HEK293 (cell line): Measurements from ENCODE around the gene SFMBT2.

Source experiments
- CTCF ChIA-PET: fragments of 350-600 bp; formaldehyde crosslinking; extraction: SDS; loops from one replicate; lab custom pipeline; 2021; ENCODE audit warnings: antibody characterized with exemption; lab: Yijun Ruan, JAX
- POLR2A ChIA-PET: fragments of 300-600 bp; formaldehyde crosslinking; extraction: SDS; loops from one replicate; lab custom pipeline; 2020; ENCODE audit warnings: antibody characterized with exemption, inconsistent platforms; lab: Yijun Ruan, JAX
- H3K27ac ChIP-seq: fragments of 200-500 bp; sonication (Bioruptor generic); 2 replicates; pipeline ENCODE4 v1.5.1; 2014; ENCODE audit warnings: low read depth, low read length, control low read depth, inconsistent platforms; ENCODE audit errors: extremely low read depth
- H3K36me3 ChIP-seq, 2 experiments: fragments of 200-500 bp in 1 of 2; sonication (Bioruptor generic) in 1 of 2; 1 replicate in 1 of 2; 2 replicates in 1 of 2; pipeline ENCODE4 v1.5.1; 2014 to 2017; ENCODE audit warnings: inconsistent platforms in 2 of 2, low read length in 2 of 2; ENCODE audit not compliant: control insufficient read depth in 2 of 2, insufficient read depth in 1 of 2
- H3K4me1 ChIP-seq: fragments of 200-500 bp; sonication (Bioruptor generic); 2 replicates; pipeline ENCODE4 v1.5.1; 2014; ENCODE audit warnings: mild to moderate bottlenecking, low read length, inconsistent platforms; ENCODE audit not compliant: control insufficient read depth, insufficient read depth
- H3K4me3 ChIP-seq: 2 replicates; pipeline ENCODE4 v1.5.1; 2011; ENCODE audit warnings: low read depth, mild to moderate bottlenecking, control low read depth, low read length, moderate library complexity
- H3K9me3 ChIP-seq: fragments of 200-500 bp; sonication (Bioruptor generic); 2 replicates; pipeline ENCODE4 v1.5.1; 2014; ENCODE audit warnings: low read depth, low read length, inconsistent platforms; ENCODE audit not compliant: control insufficient read depth, insufficient read depth
- BCL11A ChIP-seq: fragments of 450-650 bp; formaldehyde crosslinking; IDR thresholded peaks from 2 replicates; pipeline ENCODE4 v1.5.1; 2016; ENCODE audit warnings: low read depth, missing biosample characterization, missing genetic modification characterization
- GLIS1 ChIP-seq: fragments of 450-650 bp; formaldehyde crosslinking; IDR thresholded peaks from 2 replicates; pipeline ENCODE4 v1.5.1; 2016; ENCODE audit warnings: missing biosample characterization, missing genetic modification characterization
- KLF10 ChIP-seq: fragments of 450-650 bp; IDR thresholded peaks from 2 replicates; pipeline ENCODE4 v1.5.1; 2018; ENCODE audit warnings: missing biosample characterization, mild to moderate bottlenecking, missing genetic modification characterization
- KLF17 ChIP-seq: fragments of 450-650 bp; formaldehyde crosslinking; IDR thresholded peaks from 2 replicates; pipeline ENCODE4 v1.5.1; 2016; ENCODE audit warnings: missing biosample characterization, missing genetic modification characterization
- KLF8 ChIP-seq: fragments of 450-650 bp; formaldehyde crosslinking; IDR thresholded peaks from 2 replicates; pipeline ENCODE4 v1.5.1; 2016; ENCODE audit warnings: missing biosample characterization, missing genetic modification characterization
- REST ChIP-seq: fragments of 450-650 bp; formaldehyde crosslinking; IDR thresholded peaks from 2 replicates; pipeline ENCODE4 v1.5.1; 2016; ENCODE audit warnings: missing biosample characterization, missing genetic modification characterization
- TCF7L2 ChIP-seq: IDR thresholded peaks from 2 replicates; pipeline ENCODE4 v1.6.1; 2011; ENCODE audit warnings: low read depth, mild to moderate bottlenecking, inconsistent platforms, low read length, moderate library complexity, borderline replicate concordance
- TRIM28 ChIP-seq: IDR thresholded peaks from 2 replicates; pipeline ENCODE4 v1.6.1; 2011; ENCODE audit warnings: low read length, control low read depth, borderline replicate concordance
- ZBTB21 ChIP-seq: fragments of 450-650 bp; formaldehyde crosslinking; IDR thresholded peaks from 2 replicates; pipeline ENCODE4 v1.5.1; 2017; ENCODE audit warnings: missing biosample characterization, missing genetic modification characterization
- ZEB2 ChIP-seq: fragments of 450-650 bp; formaldehyde crosslinking; IDR thresholded peaks from 2 replicates; pipeline ENCODE4 v1.5.1; 2016; ENCODE audit warnings: missing biosample characterization, missing genetic modification characterization
- ZFHX2 ChIP-seq: fragments of 450-650 bp; formaldehyde crosslinking; conservative IDR thresholded peaks from 2 replicates; pipeline ENCODE4 v1.5.1; 2016; ENCODE audit warnings: missing biosample characterization, missing genetic modification characterization
- ZNF10 ChIP-seq: fragments of 450-650 bp; formaldehyde crosslinking; IDR thresholded peaks from 2 replicates; pipeline ENCODE4 v1.5.1; 2017; ENCODE audit warnings: missing biosample characterization, missing genetic modification characterization
- ZNF112 ChIP-seq: fragments of 450-650 bp; formaldehyde crosslinking; IDR thresholded peaks from 2 replicates; pipeline ENCODE4 v1.5.0; 2017; ENCODE audit warnings: missing biosample characterization, missing genetic modification characterization
- ZNF175 ChIP-seq: fragments of 450-650 bp; formaldehyde crosslinking; IDR thresholded peaks from 2 replicates; pipeline ENCODE4 v1.5.1; 2016; ENCODE audit warnings: missing biosample characterization, missing genetic modification characterization
- ZNF18 ChIP-seq: fragments of 450-650 bp; formaldehyde crosslinking; IDR thresholded peaks from 2 replicates; pipeline ENCODE4 v1.5.1; 2016; ENCODE audit warnings: missing biosample characterization, missing genetic modification characterization
- ZNF24 ChIP-seq: fragments of 450-650 bp; formaldehyde crosslinking; IDR thresholded peaks from 2 replicates; pipeline ENCODE4 v1.5.1; 2016; ENCODE audit warnings: missing biosample characterization, missing genetic modification characterization
- ZNF266 ChIP-seq: fragments of 450-650 bp; formaldehyde crosslinking; IDR thresholded peaks from 2 replicates; pipeline ENCODE4 v1.5.1; 2016; ENCODE audit warnings: missing biosample characterization, missing genetic modification characterization, low read depth
- ZNF280C ChIP-seq: fragments of 450-650 bp; formaldehyde crosslinking; IDR thresholded peaks from 2 replicates; pipeline ENCODE4 v1.5.1; 2016; ENCODE audit warnings: missing biosample characterization, missing genetic modification characterization
- ZNF302 ChIP-seq: fragments of 450-650 bp; formaldehyde crosslinking; IDR thresholded peaks from 2 replicates; pipeline ENCODE4 v1.5.1; 2016; ENCODE audit warnings: missing biosample characterization, missing genetic modification characterization, low read depth
- ZNF398 ChIP-seq: fragments of 450-650 bp; formaldehyde crosslinking; IDR thresholded peaks from 2 replicates; pipeline ENCODE4 v1.5.1; 2017; ENCODE audit warnings: missing biosample characterization, missing genetic modification characterization
- ZNF548 ChIP-seq: fragments of 450-650 bp; formaldehyde crosslinking; IDR thresholded peaks from 2 replicates; pipeline ENCODE4 v1.5.1; 2016; ENCODE audit warnings: missing biosample characterization, missing genetic modification characterization
- ZNF560 ChIP-seq: fragments of 450-650 bp; formaldehyde crosslinking; IDR thresholded peaks from 2 replicates; pipeline ENCODE4 v1.5.1; 2017; ENCODE audit warnings: missing biosample characterization, missing genetic modification characterization, borderline replicate concordance
- ZNF561 ChIP-seq: fragments of 450-650 bp; IDR thresholded peaks from 2 replicates; pipeline ENCODE4 v1.5.1; 2018; ENCODE audit warnings: missing biosample characterization, missing genetic modification characterization, borderline replicate concordance
- ZNF580 ChIP-seq: fragments of 450-650 bp; formaldehyde crosslinking; IDR thresholded peaks from 2 replicates; pipeline ENCODE4 v1.5.1; 2016; ENCODE audit warnings: missing biosample characterization, missing genetic modification characterization
- ZNF670 ChIP-seq: fragments of 450-650 bp; formaldehyde crosslinking; IDR thresholded peaks from 2 replicates; pipeline ENCODE4 v1.5.1; 2016; ENCODE audit warnings: missing biosample characterization, missing genetic modification characterization, low read depth
- ZNF768 ChIP-seq: fragments of 450-650 bp; formaldehyde crosslinking; IDR thresholded peaks from 2 replicates; pipeline ENCODE4 v1.5.1; 2018; ENCODE audit warnings: missing biosample characterization, mild to moderate bottlenecking, missing genetic modification characterization
- ZNF830 ChIP-seq: fragments of 450-650 bp; IDR thresholded peaks from 2 replicates; pipeline ENCODE4 v1.5.0; 2018; ENCODE audit warnings: missing biosample characterization, missing genetic modification characterization, low read depth, mild to moderate bottlenecking, moderate library complexity

SFMBT2 gene

GRCh38 chr10:7288060-7288690 lies 122.7 kb downstream of the SFMBT2 start:
- ChIA-PET POLR2A (no interaction called here), CTCF (no interaction called here)
- no peak overlapping the region for H3K27ac ChIP-seq
- peaks cover 19% of the 10 kb centered on the region; the same call in 1 of the 2 replicates for H3K4me1 ChIP-seq
- peaks cover 0 to 2% of the 10 kb centered on the region in 2 experiments; a peak in 1 of 3 replicates for H3K36me3 ChIP-seq
- H3K9me3 ChIP-seq, result no peaks in the 10 kb centered on the region
- no peak overlapping the region for H3K4me3 ChIP-seq
- TF ChIP-seq ZNF24, result no peak
- no peak for TF ChIP-seq KLF8 (tag by site-specific recombination)
- TF ChIP-seq ZNF10 (tag by site-specific recombination), result no peak
- no peak for TF ChIP-seq ZFHX2 (tag by site-specific recombination)
- TF ChIP-seq KLF17 (tag by site-specific recombination), result no peak
- TF ChIP-seq ZBTB21 (tag by site-specific recombination), result no peak
- TF ChIP-seq GLIS1, result no peak
- no peak for TF ChIP-seq ZNF670 (tag by site-specific recombination)
- TF ChIP-seq ZNF580 (tag by site-specific recombination), result no peak
- no peak for TF ChIP-seq ZNF768 (tag by site-specific recombination)
- no peak for TF ChIP-seq ZNF548 (tag by site-specific recombination)
- TF ChIP-seq ZNF561, result no peak
- no peak for TF ChIP-seq KLF10 (tag by site-specific recombination)
- no peak for TF ChIP-seq REST (tag by site-specific recombination)
- no peak for TF ChIP-seq ZNF266 (tag by site-specific recombination)
- TF ChIP-seq ZNF302, result no peak
- TF ChIP-seq ZEB2 (tag by site-specific recombination), result no peak
- TF ChIP-seq ZNF398 (tag by site-specific recombination), result no peak
- TF ChIP-seq, all 188 proteins: peak for 0

- H3K4me3 ChIP-seq, result no peak overlapping the region
- H3K27ac ChIP-seq, result no peak overlapping the region
- POLR2A ChIA-PET, result no interaction called here
- H3K36me3 ChIP-seq, result peaks cover 0 to 3% of the 10 kb centered on the region in 2 experiments; a peak in 1 of 3 replicates
- CTCF ChIA-PET, result no interaction called here
- H3K9me3 ChIP-seq, result no peaks in the 10 kb centered on the region
- H3K4me1 ChIP-seq, result peaks cover 22% of the 10 kb centered on the region; the same call in 1 of the 2 replicates
- TF ChIP-seq BCL11A (tag by site-specific recombination) (no peak), TRIM28 (no peak), TCF7L2 (no peak), ZNF830 (tag by site-specific recombination) (no peak), ZNF175 (tag by site-specific recombination) (no peak), ZNF112 (no peak), ZNF18 (tag by site-specific recombination) (no peak), ZNF560 (no peak), ZNF280C (no peak)
These were observed 123.5 kb downstream of the SFMBT2 start for GRCh38 chr10:7287377-7287776.
